Kasumi-1 (cell line): ENCODE data around the gene SLCO4A1.
A peak's percentile ranks its signal among the peaks of the same experiment; 100 is the strongest.
"Not testable (repeated sequence)": the region's sequence is repeated elsewhere in the genome, so short reads cannot be mapped to it uniquely, and the experiment has no call there.

ENCODE experiments used
- DNase-seq, 2 experiments: peaks; one replicate each; lab custom pipeline; 2025; lab: John Stamatoyannopoulos, UW

SLCO4A1 gene

GRCh38 chr20:62665153-62665754 lies 23.0 kb downstream of the SLCO4A1 start:
- DNase-seq, result no peak

- no peak for DNase-seq
These were observed 23.8 kb downstream of the SLCO4A1 start for GRCh38 chr20:62665826-62666735.

- no peak for DNase-seq
These were observed 24.6 kb downstream of the SLCO4A1 start for GRCh38 chr20:62666736-62667529.

GRCh38 chr20:62667530-62668440 lies 25.5 kb downstream of the SLCO4A1 start:
- DNase-seq, result no peak

GRCh38 chr20:62668441-62669027 lies 26.2 kb downstream of the SLCO4A1 start:
- DNase-seq, result peak; percentile 51 to 69

GRCh38 chr20:62669249-62669648 lies 26.9 kb downstream of the SLCO4A1 start:
- DNase-seq, result no peak

- DNase-seq, result no peak
These were observed 27.9 kb downstream of the SLCO4A1 start for GRCh38 chr20:62670156-62670555.

GRCh38 chr20:62670998-62671397 lies 28.7 kb downstream of the SLCO4A1 start:
- DNase-seq, result no peak

- DNase-seq, result no peak
These were observed 29.5 kb downstream of the SLCO4A1 start for GRCh38 chr20:62671765-62672164.

- no peak for DNase-seq
These were observed 32.1 kb downstream of the SLCO4A1 start for GRCh38 chr20:62674370-62674769.

GRCh38 chr20:62675156-62675876 lies 33.0 kb downstream of the SLCO4A1 start:
- DNase-seq, result peak; percentile 94 to 95

- DNase-seq, result peak; percentile 13 to 38
These were observed 33.6 kb downstream of the SLCO4A1 start for GRCh38 chr20:62675877-62676260.

- DNase-seq, result no peak
These were observed 34.7 kb downstream of the SLCO4A1 start for GRCh38 chr20:62676976-62677375.

GRCh38 chr20:62677678-62678077 lies 35.4 kb downstream of the SLCO4A1 start:
- DNase-seq, result peak in 1 of 2 experiments; percentile 21

- DNase-seq, result peak; percentile 92
These were observed 36.2 kb downstream of the SLCO4A1 start for GRCh38 chr20:62678553-62678952.

GRCh38 chr20:62679978-62680589 lies 37.8 kb downstream of the SLCO4A1 start:
- no peak for DNase-seq

- DNase-seq, result no peak
These were observed 40.7 kb downstream of the SLCO4A1 start for GRCh38 chr20:62682912-62683517.

GRCh38 chr20:62683660-62684322 lies 41.5 kb downstream of the SLCO4A1 start:
- not testable (repeated sequence) for DNase-seq

GRCh38 chr20:62684981-62685380 lies 42.7 kb downstream of the SLCO4A1 start:
- DNase-seq, result no peak
